Adrenal gland (tissue), 5 donors: ENCODE measurements around the gene RAI14.

Source experiments
- POLR2A ChIP-seq, 2 donors: fragments of 450-650 bp; IDR thresholded peaks; one replicate each; pipeline ENCODE4 v1.6.1; 2017; ENCODE audit warnings: antibody characterized with exemption in 2 of 2, mild to moderate bottlenecking in 2 of 2, moderate library complexity in 1 of 2
- TF ChIP-seq, protein P1 (sequence below), 6 experiments: fragments of 450-650 bp in 4 of 6; fragments of 200-600 bp in 2 of 6; sonication (generic) in 1 of 6; IDR thresholded peaks; 1 replicate in 5 of 6; 2 replicates in 1 of 6; pipeline versions ENCODE4 v1.5.1 to v1.8.0; 2016 to 2021; ENCODE audit warnings: antibody characterized with exemption in 6 of 6, mild to moderate bottlenecking in 2 of 6, moderate library complexity in 1 of 6
- donor health status: DM: no; HTN: no; CAD: no.

DNA sequence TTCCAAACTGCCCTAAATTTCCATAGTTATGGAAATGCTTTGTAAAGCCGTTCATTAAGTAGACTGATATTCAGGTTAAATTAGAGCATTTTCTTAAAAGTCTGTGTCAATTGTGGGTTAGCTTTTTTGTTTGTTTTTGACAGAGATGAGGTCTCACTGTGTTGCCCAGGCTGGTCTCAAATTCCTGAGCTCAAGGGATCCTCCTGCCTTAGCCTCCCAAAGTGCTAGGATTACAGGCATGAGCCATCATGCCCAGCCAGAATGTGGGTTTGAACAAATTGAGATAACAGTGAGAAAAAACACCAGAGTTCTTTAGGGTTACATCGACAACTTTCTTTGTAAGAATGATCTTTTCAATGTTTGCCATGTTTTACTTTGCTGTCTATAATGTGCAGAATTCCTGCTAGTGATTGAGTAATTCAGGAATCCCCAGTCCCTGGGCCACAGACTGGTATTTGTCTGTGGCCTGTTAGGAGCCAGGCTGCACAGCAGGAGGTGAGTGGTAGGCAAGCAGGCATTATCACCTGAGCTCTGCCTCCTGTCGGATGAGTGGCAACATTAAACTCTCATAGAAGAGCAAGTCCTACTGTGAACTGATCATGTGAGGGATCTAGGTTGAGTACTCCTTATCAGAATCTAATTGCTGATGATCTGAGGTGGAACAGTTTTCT is 80.5 kb downstream of the RAI14 start:
- TF ChIP-seq, protein P1, sequence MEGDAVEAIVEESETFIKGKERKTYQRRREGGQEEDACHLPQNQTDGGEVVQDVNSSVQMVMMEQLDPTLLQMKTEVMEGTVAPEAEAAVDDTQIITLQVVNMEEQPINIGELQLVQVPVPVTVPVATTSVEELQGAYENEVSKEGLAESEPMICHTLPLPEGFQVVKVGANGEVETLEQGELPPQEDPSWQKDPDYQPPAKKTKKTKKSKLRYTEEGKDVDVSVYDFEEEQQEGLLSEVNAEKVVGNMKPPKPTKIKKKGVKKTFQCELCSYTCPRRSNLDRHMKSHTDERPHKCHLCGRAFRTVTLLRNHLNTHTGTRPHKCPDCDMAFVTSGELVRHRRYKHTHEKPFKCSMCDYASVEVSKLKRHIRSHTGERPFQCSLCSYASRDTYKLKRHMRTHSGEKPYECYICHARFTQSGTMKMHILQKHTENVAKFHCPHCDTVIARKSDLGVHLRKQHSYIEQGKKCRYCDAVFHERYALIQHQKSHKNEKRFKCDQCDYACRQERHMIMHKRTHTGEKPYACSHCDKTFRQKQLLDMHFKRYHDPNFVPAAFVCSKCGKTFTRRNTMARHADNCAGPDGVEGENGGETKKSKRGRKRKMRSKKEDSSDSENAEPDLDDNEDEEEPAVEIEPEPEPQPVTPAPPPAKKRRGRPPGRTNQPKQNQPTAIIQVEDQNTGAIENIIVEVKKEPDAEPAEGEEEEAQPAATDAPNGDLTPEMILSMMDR (IDR thresholded peaks at IDR 0.05) = no peak
- no peak for TF ChIP-seq POLR2A (IDR thresholded peaks at IDR 0.05)
